OCI-M1 (cell line): Measurements from ENCODE around the gene PCSK4.
"Not testable (repeated sequence)": the region's sequence is repeated elsewhere in the genome, so short reads cannot be mapped to it uniquely, and the experiment has no call there.

ENCODE experiments used
- DNase-seq: peaks from one replicate; lab custom pipeline; 2025; lab: John Stamatoyannopoulos, UW

The PCSK4 gene

GRCh38 chr19:1487576-1488281, 2.4 kb downstream of the PCSK4 start:
- no peak for DNase-seq

DNA sequence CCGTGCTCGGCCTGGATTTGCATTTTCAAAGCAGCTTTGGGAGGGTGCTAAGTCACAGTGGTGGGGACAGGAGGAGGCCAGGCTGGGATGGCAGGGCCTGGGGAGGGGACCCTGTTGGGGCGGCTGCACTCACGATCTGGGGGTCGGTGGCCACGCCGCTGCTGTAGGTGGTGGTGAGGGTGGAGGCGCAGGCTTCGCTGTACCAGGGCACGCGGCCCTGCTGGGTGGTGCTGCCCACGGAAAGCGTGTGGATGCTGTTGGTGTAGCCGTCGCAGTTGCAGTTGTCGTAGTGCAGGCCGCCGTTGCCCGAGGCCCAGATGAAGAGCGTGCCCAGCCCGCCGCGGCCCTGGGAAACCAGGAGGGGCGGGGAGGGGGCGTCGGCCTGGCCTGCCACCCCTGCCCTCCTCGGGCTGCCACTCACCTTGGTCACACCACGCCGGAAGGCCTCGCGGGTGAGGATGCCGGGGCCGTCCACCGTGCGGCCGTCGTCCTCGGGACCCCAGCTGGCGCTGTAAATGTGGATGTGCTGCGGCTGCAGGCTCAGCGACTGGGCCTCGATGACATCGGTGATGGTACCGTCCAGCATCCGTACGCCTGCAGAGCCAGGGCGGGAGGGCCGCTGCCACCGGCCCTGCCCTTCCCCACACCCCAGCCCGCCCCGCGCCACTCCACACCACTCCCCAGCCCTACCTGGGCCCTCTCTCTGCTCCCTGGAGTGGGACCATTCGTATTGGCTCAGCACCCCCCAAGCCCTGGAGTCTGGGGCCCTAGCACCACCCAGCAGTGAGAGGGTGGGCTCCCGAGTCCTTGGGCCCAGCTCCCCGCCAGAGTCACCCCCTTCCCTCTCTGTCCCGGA, 3.2 kb downstream of the PCSK4 start:
- no peak for DNase-seq

GRCh38 chr19:1483979-1484428, 6.1 kb downstream of the PCSK4 start:
- DNase-seq: no peak

DNA sequence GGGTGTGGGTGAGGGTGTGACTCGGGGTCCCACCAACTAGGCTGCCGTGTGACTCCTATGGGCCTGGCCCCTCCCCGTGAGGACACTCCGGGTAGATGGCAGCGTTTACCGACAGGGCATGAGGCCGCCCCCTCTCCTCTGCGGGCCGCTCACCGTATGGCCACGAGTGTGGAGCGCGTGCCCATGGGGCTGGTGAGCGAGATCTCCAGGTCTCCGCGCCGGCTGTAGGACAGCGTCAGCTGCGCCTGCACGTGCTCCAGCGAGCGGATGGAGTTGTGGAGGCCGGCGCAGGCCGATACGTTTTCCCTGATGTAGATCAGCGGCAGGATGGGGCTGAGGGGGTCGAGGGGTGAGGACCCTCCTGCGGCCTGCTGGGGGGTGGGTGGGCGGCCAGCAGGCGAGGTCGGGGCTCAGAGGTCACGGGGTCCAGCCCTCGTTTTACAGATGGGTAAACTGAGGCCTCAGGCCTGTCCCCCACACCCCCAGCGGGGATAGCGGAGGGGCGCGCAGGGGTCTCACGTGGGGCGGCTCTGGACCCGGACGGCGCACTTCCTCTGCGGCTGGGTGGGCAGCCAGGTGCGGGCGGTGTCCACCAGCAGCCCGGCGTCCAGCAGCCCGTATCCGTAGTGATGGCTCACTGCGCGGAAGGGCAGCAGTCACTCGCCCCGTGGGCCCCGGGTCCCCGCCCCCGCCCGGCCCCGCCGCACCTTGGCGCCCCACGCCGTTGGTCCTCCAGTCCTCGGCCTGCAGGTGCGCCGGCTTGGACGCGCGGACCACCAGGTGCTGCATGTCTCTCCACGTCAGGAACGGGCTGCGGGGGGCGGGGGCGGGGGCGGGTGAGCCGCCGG, 6.8 kb downstream of the PCSK4 start:
- DNase-seq: no peak

DNA sequence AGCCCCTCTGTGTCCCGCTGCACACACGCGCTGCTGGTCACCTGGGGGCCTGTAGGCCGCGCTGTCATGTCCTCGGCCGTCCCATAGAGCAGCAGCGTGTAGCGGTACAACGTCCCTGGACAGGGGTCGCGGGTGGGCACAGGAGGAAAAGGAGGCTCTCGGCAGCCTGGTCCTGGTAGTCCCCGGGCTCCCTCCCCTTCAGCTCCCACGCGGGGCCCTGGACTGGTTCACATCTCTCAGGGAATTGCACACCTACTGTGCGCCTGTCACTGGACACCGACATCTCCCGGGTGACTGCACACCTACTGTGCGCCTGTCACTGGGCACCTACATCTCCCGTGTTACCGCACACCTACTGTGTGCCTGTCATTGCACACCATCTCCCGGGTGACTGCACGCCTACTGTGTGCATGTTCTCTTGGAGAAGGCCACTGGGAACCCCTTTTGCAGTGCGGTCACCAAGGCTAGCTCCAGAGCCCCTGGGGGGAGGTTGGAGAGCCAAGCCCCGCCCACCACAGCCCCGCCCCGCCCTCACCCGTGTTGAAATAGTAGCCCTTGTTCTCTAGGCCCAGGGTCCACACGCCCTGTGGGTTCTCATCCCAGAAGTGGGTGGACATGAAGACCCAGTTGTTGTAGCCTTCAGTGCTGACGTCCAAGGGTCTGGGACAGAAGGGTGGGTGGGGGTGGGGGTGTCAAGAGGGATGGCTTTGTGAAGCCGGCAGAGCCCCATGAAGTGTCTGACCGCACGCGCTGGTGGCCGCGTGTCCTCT, 7.6 kb downstream of the PCSK4 start:
- DNase-seq: no peak

- no peak for DNase-seq
Measured at GRCh38 chr19:1481893-1482360, 8.2 kb downstream of the PCSK4 start.

GRCh38 chr19:1481224-1481892, 8.8 kb downstream of the PCSK4 start:
- DNase-seq: no peak

- DNase-seq: peak; percentile 94
Measured at GRCh38 chr19:1478934-1479707, 11.0 kb downstream of the PCSK4 start, which contains the start of gene C19orf25. C19orf25 (minus strand) TSS chr19:1479215; CDS start chr19:1478903, 312 bp downstream.

DNA sequence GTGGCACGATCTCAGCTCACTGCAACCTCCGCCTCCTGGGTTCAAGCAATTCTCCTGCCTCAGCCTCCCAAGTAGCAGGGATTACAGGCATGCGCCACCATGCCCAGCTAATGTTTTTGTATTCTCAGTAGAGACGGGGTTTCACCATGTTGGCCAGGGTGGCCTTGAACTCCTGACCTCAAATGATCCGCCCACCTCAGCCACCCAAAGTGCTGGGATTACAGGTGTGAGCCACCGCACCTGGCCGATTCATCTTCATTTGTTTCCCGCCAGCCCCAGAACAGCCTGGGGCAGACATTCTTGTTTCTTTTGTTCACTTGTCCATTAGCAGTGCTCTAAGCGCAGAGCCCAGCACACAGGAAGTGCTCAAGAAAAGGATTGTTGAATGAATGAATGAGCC, 13.1 kb downstream of the PCSK4 start:
- not testable (repeated sequence) for DNase-seq

DNA sequence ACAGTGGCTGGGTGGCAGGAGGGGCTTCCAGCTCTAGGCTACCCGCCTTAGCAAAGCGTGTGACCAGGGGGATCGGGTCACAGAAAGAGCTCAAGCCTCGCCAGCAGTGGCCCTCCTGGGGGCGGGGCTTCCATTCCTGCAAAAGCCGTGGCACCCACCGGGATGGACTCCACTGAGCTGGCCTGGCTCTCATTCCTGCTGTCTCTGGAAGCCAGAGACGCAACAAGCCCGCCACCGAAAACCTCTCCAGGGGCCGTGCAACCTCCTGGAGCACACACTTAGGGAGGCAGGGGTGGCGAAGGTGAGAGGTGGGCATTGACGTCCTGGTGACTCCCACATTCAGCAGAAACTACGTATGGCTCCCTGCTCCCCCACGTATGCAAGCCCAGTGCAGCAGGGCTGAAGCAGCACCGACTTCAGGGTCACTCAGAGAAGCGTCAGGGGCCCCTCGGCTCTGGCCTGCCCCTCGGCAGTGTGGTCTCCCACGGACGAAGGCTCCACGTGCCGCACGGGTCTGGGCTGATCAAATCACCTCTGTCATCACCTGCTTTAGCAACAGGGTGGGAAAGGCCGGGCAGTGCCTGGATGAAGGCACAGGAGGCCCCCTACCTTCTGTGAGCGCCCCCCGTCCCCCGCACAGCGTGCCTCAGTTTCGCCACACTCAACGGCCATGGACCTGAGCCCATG, 14.3 kb downstream of the PCSK4 start:
- DNase-seq: no peak

DNA sequence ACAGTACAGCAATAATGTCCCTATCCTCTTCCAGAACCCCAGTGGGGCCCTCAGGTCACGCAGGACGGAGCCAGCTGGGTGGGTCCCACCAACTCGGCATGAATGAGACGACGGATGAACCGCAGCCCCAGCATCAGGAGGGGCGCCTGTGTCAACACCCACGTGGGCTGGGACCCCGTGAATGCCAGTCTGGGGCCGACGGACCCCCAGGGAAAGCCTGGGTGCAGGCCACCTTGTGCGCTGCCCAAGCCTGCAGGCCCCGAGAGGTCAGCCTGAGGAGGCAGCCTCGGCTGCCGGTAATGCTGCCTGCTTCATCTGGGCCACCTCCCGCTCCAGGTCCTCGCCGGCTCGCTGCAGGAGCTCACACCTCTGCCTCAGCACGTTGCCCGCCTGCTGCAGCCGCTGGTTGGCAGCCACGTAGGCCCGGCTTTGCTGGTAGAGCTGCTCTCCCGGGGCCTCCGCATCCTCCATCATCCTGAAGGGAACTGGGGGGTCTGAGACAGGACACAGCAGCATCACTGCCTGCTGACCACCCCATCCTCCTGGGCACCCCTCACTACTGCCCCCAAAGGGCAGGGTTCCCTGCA, 15.3 kb downstream of the PCSK4 start:
- DNase-seq: no peak

- no peak for DNase-seq
Measured at GRCh38 chr19:1474011-1474764, 16.0 kb downstream of the PCSK4 start.

- DNase-seq: no peak
Measured at GRCh38 chr19:1473085-1473851, 16.9 kb downstream of the PCSK4 start.

DNA sequence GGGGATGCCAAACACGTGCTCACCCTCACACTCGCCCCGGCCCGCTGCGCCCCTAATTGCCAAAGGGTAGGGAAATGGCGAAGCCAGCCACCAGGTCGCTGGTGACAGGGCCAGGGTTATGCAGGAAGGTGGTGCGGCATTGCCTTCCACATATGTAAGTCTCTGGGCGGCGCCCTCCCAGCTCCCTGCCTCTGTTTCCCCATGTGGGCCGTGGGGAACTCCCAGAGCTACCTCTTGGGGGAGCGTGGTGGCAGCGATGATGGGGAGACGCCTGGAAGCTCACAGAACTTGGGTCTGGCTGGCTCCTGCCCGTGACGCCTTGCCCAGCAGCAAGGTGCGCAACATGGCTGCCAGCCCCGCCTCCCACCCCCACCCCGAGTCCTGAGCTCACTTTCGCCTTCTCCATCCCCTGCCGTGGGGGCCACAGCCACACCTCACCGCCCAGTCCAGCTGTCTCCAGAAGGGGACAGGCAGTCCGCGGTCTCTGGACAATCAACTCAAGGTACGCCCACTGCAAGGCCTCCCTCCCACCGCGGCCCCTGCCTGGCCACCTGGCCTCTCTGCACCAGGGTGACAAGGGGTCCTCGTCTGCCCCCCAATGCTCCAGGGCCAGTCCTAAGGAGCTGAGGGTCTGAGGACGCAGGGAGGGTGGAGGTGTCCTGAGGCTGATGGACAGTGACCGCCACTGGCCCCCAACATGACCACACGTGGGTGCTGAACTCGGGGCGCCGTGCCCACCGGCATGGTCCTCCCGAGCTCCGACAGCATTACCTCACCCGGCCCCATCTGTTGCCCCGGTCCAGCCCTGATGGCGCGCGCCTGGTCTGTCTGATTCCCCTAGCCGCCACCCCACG, 17.7 kb downstream of the PCSK4 start:
- DNase-seq: no peak

DNA sequence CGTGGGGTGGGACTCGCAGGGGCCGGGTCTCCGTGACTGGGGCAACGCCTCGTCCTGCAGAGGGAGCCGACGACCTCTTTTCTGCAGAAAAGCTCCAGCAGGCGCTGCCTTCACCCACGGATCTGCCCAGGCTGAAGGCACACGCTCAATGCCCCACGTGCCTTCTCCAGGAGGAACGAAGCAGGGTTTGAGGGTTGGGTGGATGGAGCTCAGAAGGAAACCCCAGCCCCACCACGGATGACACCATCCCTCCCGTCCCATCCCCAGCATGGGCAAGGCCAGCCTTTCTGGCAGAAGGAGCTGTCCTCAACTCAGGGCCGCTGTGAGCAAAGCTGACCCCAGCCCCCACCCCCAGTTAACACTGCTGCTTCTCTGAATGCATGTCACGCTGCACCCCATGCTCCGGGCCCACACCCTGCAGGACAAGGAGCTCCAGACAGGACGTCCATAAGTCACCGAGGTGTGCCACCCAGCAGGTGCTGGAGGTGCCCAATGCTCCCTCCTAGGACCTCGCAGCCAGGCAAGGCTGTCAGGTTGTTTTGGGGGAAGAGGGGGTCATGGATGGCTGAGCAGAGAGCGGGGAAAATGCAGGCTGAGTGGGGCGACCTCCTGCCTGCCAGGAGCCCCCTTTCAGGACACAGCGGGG, 18.5 kb downstream of the PCSK4 start:
- DNase-seq: no peak

- no peak for DNase-seq
Measured at GRCh38 chr19:1471010-1471514, 19.1 kb downstream of the PCSK4 start.
